Upper lobe of right lung (tissue), 1 donor: Measurements from ENCODE around the gene MAML3. TPM values are rescaled to one million over a fixed set of nuclear protein-coding genes. Genes with fewer than 3 reads are reported as not detected.

Source experiments
- ATAC-seq: fragments of 200-7000 bp; cut with Tn5 transposase; one replicate; pipeline ENCODE4 v1.9.1; 2020; ENCODE audit warnings: mild to moderate bottlenecking, moderate library complexity
- DNase-seq: peaks from one replicate; pipeline ENCODE4 v3.0.0-alpha.2; 2020
- H3K27ac ChIP-seq: fragments of 200-600 bp; one replicate; pipeline ENCODE4 v1.8.0; 2022
- H3K27me3 ChIP-seq: fragments of 200-600 bp; one replicate; pipeline ENCODE4 v1.8.0; 2022; ENCODE audit warnings: mild to moderate bottlenecking
- H3K36me3 ChIP-seq: fragments of 200-600 bp; one replicate; pipeline ENCODE4 v1.8.0; 2022
- H3K4me1 ChIP-seq: fragments of 200-600 bp; one replicate; pipeline ENCODE4 v1.8.0; 2022
- H3K4me3 ChIP-seq: fragments of 200-600 bp; one replicate; pipeline ENCODE4 v1.8.0; 2022; ENCODE audit warnings: mild to moderate bottlenecking
- H3K9me3 ChIP-seq: fragments of 200-600 bp; one replicate; pipeline ENCODE4 v1.8.0; 2022
- intact Hi-C: fragments of 100-400 bp; cut with DNase I; formaldehyde crosslinking; loops from one replicate; pipeline ENCODE4 v1.11.0; 2022
- total RNA-seq: library from RNA; stranded (reverse); fragmentation: NEBNext Ultra II Directional; extraction: Animal tissue kit (Norgen Biotek cat#: 25700); gene quantifications from one replicate; pipeline ENCODE4 v1.2.1, GENCODE V29; 2021
- TF ChIP-seq, protein P1 (sequence below): fragments of 200-600 bp; IDR thresholded peaks from one replicate; pipeline ENCODE4 v1.8.0; 2022; ENCODE audit warnings: antibody characterized with exemption
- donor health status: DM: no; HTN: yes; CAD: no; lungs with severe emphysema.

MAML3 gene
- total RNA-seq, 1 donor from 2014 or later: 13.1 TPM

DNA sequence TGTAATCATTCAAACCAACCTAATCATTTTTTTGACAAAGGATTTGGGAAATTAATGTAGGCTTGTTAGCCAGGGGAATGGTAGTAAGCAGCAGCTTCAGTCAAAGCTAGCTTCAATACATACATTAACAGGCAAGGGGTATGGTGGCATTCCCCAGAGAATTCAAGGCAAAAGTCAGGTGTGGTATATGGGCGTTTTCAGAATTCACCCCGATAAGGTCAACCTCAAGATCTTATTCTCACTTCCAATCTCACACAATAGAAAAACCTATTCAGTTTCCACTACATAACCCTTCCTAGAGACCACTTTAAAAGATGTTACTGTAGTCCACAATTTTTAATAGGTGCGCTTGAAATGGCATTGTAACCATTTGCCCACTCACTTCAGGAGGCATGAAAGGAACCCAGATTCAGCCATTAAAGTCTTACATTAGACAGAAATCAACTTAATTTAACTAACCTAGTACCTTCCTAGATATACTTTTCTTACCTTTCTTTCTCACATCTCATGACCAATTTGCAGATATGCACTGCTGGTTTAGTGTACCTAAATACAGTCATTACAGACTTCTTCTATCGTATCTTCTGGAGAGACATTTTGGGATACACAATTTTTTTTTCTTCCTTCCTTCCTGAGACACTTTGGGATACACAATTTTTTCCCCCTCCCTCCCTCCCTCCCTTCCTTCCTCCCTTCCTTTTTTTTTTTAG is 34.9 kb downstream of the MAML3 start:
- DNase-seq (no peak), ATAC-seq (no peak)
- no peaks in the 10 kb centered on the region for H3K9me3 ChIP-seq
- TF ChIP-seq, protein P1, sequence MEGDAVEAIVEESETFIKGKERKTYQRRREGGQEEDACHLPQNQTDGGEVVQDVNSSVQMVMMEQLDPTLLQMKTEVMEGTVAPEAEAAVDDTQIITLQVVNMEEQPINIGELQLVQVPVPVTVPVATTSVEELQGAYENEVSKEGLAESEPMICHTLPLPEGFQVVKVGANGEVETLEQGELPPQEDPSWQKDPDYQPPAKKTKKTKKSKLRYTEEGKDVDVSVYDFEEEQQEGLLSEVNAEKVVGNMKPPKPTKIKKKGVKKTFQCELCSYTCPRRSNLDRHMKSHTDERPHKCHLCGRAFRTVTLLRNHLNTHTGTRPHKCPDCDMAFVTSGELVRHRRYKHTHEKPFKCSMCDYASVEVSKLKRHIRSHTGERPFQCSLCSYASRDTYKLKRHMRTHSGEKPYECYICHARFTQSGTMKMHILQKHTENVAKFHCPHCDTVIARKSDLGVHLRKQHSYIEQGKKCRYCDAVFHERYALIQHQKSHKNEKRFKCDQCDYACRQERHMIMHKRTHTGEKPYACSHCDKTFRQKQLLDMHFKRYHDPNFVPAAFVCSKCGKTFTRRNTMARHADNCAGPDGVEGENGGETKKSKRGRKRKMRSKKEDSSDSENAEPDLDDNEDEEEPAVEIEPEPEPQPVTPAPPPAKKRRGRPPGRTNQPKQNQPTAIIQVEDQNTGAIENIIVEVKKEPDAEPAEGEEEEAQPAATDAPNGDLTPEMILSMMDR: no peak
- H3K27me3 ChIP-seq: no peaks in the 10 kb centered on the region
- no peak overlapping the region for H3K4me3 ChIP-seq
- H3K27ac ChIP-seq: no peak overlapping the region
- H3K36me3 ChIP-seq: no peaks in the 10 kb centered on the region
- intact Hi-C loops: no loop called here
- no peaks in the 10 kb centered on the region for H3K4me1 ChIP-seq

DNA sequence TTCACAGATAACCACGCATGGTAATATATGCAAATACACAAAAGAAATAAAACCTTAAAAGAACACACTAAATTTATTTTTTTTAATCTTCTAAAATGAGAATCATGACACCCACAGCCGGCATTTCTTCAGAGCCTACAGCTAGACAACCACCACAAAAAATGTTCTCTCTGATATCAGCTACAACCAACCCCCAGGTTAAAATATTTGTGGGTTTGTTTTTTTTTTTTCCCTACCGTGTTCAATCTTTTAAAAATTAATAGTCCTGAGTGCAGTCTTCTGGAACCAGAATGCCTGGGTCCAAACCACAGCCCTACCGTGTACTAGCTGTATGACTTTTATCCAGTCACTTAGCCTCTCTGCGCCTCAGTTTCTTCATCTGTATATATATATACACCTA is 36.0 kb downstream of the MAML3 start:
- no peaks in the 10 kb centered on the region for H3K9me3 ChIP-seq
- no peaks in the 10 kb centered on the region for H3K4me1 ChIP-seq
- no peaks in the 10 kb centered on the region for H3K36me3 ChIP-seq
- no peak for DNase-seq
- H3K27ac ChIP-seq: no peak overlapping the region
- intact Hi-C loops: no loop called here
- TF ChIP-seq, protein P1: no peak
- H3K4me3 ChIP-seq: no peak overlapping the region
- H3K27me3 ChIP-seq: no peaks in the 10 kb centered on the region
- ATAC-seq: no peak

DNA sequence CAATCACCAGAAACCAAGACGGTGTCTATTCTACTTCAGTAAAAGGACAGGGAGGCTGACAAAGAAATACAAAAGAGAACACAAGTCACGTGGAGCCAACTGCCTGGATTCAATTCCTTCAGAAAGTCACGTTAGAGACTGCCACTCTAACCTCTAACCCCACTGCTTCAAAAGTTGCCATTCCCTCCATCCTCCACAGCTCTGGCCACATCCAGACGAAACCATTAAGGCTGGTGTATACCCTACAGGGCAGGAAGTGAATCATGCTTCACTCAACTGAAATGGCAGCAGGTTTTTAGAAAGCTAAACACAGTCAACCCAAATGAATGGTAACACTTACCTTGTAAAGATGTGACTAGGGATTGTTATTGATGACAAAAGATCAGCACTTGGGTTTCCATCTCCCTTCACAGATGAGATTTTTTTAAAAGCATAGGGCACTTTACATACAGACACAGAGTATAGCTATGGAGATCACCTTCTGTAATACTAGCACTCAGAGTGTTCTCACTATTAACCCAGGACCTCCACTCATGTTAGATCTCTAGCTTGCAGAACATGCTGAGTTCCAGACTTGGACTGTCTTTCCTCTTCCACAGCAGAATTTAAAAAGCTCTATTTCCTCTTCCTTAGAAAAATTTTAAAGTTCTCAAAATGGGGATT is 37.4 kb downstream of the MAML3 start:
- intact Hi-C loops: no loop called here
- ATAC-seq: peak; percentile 47

DNA sequence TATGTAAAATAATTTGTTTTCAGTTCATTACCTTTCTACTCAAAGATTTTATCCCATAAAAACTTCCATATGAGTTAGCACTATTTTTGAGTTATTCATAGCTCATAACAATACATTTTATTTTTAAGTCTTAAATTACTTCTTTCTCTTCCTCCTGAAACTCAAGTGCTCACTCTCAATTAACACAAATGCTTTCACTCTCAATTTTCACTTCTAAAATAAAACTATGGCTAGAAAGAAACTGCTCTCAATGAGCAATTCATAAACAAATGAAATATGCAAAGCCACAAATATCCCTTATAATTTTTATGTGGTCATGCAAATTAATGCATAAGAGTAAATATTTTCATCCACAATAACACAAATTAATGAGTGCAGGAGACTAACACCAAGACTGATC is 38.8 kb downstream of the MAML3 start:
- intact Hi-C loops: no loop called here
- Histone ChIP-seq H3K27ac (no peak overlapping the region), H3K36me3 (no peaks in the 10 kb centered on the region), H3K27me3 (no peaks in the 10 kb centered on the region), H3K4me3 (no peak overlapping the region), H3K4me1 (no peaks in the 10 kb centered on the region), H3K9me3 (no peaks in the 10 kb centered on the region)
- ATAC-seq (no peak), DNase-seq (no peak)
- TF ChIP-seq, protein P1: no peak

More for the DNA sequence above, 37.4 kb downstream of the MAML3 start:
- H3K36me3 ChIP-seq: no peaks in the 10 kb centered on the region
- no peaks in the 10 kb centered on the region for H3K27me3 ChIP-seq
- no peaks in the 10 kb centered on the region for H3K4me1 ChIP-seq
- no peak overlapping the region for H3K4me3 ChIP-seq
- DNase-seq: no peak
- no peaks in the 10 kb centered on the region for H3K9me3 ChIP-seq
- no peak overlapping the region for H3K27ac ChIP-seq
- TF ChIP-seq, protein P1: no peak

DNA sequence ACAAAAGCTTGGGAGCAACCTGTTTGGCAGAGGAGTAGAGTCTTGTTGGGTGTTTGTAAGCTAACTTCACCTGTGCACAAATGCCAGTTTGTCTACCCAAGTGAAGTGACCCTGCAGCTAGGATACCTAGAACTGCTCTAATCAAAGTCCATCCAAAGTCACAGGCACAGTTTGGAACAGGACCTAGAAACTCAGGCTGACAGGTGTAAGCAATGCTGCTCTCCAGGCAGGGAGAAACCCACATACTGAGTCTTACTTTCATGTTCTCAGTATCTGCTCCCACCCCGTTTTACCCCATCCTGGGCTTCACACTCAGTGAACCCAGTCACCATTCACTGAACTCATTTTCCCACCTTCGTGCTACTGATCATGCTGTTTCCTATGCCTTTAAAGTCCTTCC is 40.3 kb downstream of the MAML3 start:
- Histone ChIP-seq H3K36me3 (no peaks in the 10 kb centered on the region), H3K4me1 (no peaks in the 10 kb centered on the region), H3K4me3 (no peak overlapping the region), H3K27ac (no peak overlapping the region), H3K27me3 (no peaks in the 10 kb centered on the region), H3K9me3 (no peaks in the 10 kb centered on the region)
- DNase-seq (no peak), ATAC-seq (no peak)
- TF ChIP-seq, protein P1: no peak
- intact Hi-C loops: no loop called here
